ENCODE results near the gene RAB22A.
"Not testable (repeated sequence)": the region's sequence is repeated elsewhere in the genome, so short reads cannot be mapped to it uniquely, and the experiment has no call there.

RAB22A gene

GRCh38 chr20:58352468-58352867, 43.0 kb downstream of the RAB22A start:
- no peaks in the 10 kb centered on the region for H3K9me3 ChIP-seq (ENCODE audit: insufficient read depth, low read depth, low read length)
- H3K36me3 ChIP-seq (ENCODE audit: insufficient read depth, low read depth, low read length), result peaks cover 23% of the 10 kb centered on the region
- H3K4me3 ChIP-seq (ENCODE audit: low read length), result no peak overlapping the region
- no peak overlapping the region for H3K27ac ChIP-seq (ENCODE audit: low read length)
- H3K4me1 ChIP-seq (ENCODE audit: insufficient read depth, low read length), result no peaks in the 10 kb centered on the region
- no peak overlapping the region for H3K9ac ChIP-seq (ENCODE audit: low read depth, low read length)
- H3K27me3 ChIP-seq (ENCODE audit: insufficient read depth, low read length), result no peaks in the 10 kb centered on the region

- H3K4me3 ChIP-seq (ENCODE audit: low read length), result no peak overlapping the region
- H3K36me3 ChIP-seq (ENCODE audit: insufficient read depth, low read depth, low read length), result peaks cover 49% of the 10 kb centered on the region
- H3K9ac ChIP-seq (ENCODE audit: low read depth, low read length), result no peak overlapping the region
Observed at GRCh38 chr20:58359441-58359840, 49.9 kb downstream of the RAB22A start.

GRCh38 chr20:58360936-58361335, 51.4 kb downstream of the RAB22A start:
- Histone ChIP-seq H3K36me3 (ENCODE audit: insufficient read depth, low read depth, low read length) (peaks cover 34% of the 10 kb centered on the region), H3K27ac (ENCODE audit: low read length) (no peak overlapping the region), H3K9ac (ENCODE audit: low read depth, low read length) (no peak overlapping the region), H3K9me3 (ENCODE audit: insufficient read depth, low read depth, low read length) (no peaks in the 10 kb centered on the region), H3K27me3 (ENCODE audit: insufficient read depth, low read length) (no peaks in the 10 kb centered on the region), H3K4me3 (ENCODE audit: low read length) (no peak overlapping the region), H3K4me1 (ENCODE audit: insufficient read depth, low read length) (peaks cover under 1% of the 10 kb centered on the region; the same call in 1 of the 2 replicates)

More at GRCh38 chr20:58359441-58359840, 49.9 kb downstream of the RAB22A start:
- Histone ChIP-seq H3K9me3 (ENCODE audit: insufficient read depth, low read depth, low read length) (no peaks in the 10 kb centered on the region), H3K27me3 (ENCODE audit: insufficient read depth, low read length) (no peaks in the 10 kb centered on the region), H3K27ac (ENCODE audit: low read length) (no peak overlapping the region), H3K4me1 (ENCODE audit: insufficient read depth, low read length) (no peaks in the 10 kb centered on the region)

GRCh38 chr20:58361481-58362205, 52.1 kb downstream of the RAB22A start:
- no peak overlapping the region for H3K4me3 ChIP-seq (ENCODE audit: low read length)
- peaks cover 6% of the 10 kb centered on the region; the same call in 1 of the 2 replicates for H3K4me1 ChIP-seq (ENCODE audit: insufficient read depth, low read length)
- H3K9me3 ChIP-seq (ENCODE audit: insufficient read depth, low read depth, low read length), result no peaks in the 10 kb centered on the region
- H3K36me3 ChIP-seq (ENCODE audit: insufficient read depth, low read depth, low read length), result peaks cover 34% of the 10 kb centered on the region
- no peaks in the 10 kb centered on the region for H3K27me3 ChIP-seq (ENCODE audit: insufficient read depth, low read length)
- no peak overlapping the region for H3K9ac ChIP-seq (ENCODE audit: low read depth, low read length)
- H3K27ac ChIP-seq (ENCODE audit: low read length), result no peak overlapping the region

- Histone ChIP-seq H3K27ac (ENCODE audit: low read length) (no peak overlapping the region), H3K9ac (ENCODE audit: low read depth, low read length) (no peak overlapping the region), H3K27me3 (ENCODE audit: insufficient read depth, low read length) (no peaks in the 10 kb centered on the region), H3K4me1 (ENCODE audit: insufficient read depth, low read length) (peaks cover 6% of the 10 kb centered on the region; the same call in 1 of the 2 replicates), H3K36me3 (ENCODE audit: insufficient read depth, low read depth, low read length) (peaks cover 34% of the 10 kb centered on the region), H3K4me3 (ENCODE audit: low read length) (no peak overlapping the region), H3K9me3 (ENCODE audit: insufficient read depth, low read depth, low read length) (no peaks in the 10 kb centered on the region)
Observed at GRCh38 chr20:58362206-58362516, 52.6 kb downstream of the RAB22A start.

- H3K27ac ChIP-seq (ENCODE audit: low read length), result no peak overlapping the region
- no peaks in the 10 kb centered on the region for H3K9me3 ChIP-seq (ENCODE audit: insufficient read depth, low read depth, low read length)
- no peak overlapping the region for H3K4me3 ChIP-seq (ENCODE audit: low read length)
- H3K36me3 ChIP-seq (ENCODE audit: insufficient read depth, low read depth, low read length), result peaks cover 33% of the 10 kb centered on the region
- H3K4me1 ChIP-seq (ENCODE audit: insufficient read depth, low read length), result peaks cover 6% of the 10 kb centered on the region; the same call in 1 of the 2 replicates
- no peak overlapping the region for H3K9ac ChIP-seq (ENCODE audit: low read depth, low read length)
- H3K27me3 ChIP-seq (ENCODE audit: insufficient read depth, low read length), result no peaks in the 10 kb centered on the region
Observed at GRCh38 chr20:58362970-58363369, 53.5 kb downstream of the RAB22A start.

- peaks cover 7% of the 10 kb centered on the region for H3K36me3 ChIP-seq (ENCODE audit: insufficient read depth, low read depth, low read length)
- no peaks in the 10 kb centered on the region for H3K27me3 ChIP-seq (ENCODE audit: insufficient read depth, low read length)
- peaks cover 6% of the 10 kb centered on the region; the same call in 1 of the 2 replicates for H3K4me1 ChIP-seq (ENCODE audit: insufficient read depth, low read length)
- no peak overlapping the region for H3K9ac ChIP-seq (ENCODE audit: low read depth, low read length)
- no peaks in the 10 kb centered on the region for H3K9me3 ChIP-seq (ENCODE audit: insufficient read depth, low read depth, low read length)
- H3K27ac ChIP-seq (ENCODE audit: low read length), result no peak overlapping the region
- no peak overlapping the region for H3K4me3 ChIP-seq (ENCODE audit: low read length)
Observed at GRCh38 chr20:58366866-58367265, 57.4 kb downstream of the RAB22A start.

- Histone ChIP-seq H3K4me1 (ENCODE audit: insufficient read depth, low read length) (peaks cover 29% of the 10 kb centered on the region), H3K9ac (ENCODE audit: low read depth, low read length) (peak overlapping the region; percentile 7; the same call in 1 of the 2 replicates), H3K27me3 (ENCODE audit: insufficient read depth, low read length) (no peaks in the 10 kb centered on the region), H3K9me3 (ENCODE audit: insufficient read depth, low read depth, low read length) (no peaks in the 10 kb centered on the region), H3K4me3 (ENCODE audit: low read length) (no peak overlapping the region), H3K36me3 (ENCODE audit: insufficient read depth, low read depth, low read length) (no peaks in the 10 kb centered on the region), H3K27ac (ENCODE audit: low read length) (no peak overlapping the region)
Observed at GRCh38 chr20:58372806-58373205, 63.3 kb downstream of the RAB22A start.

GRCh38 chr20:58373296-58373695, 63.8 kb downstream of the RAB22A start:
- H3K27me3 ChIP-seq (ENCODE audit: insufficient read depth, low read length); H3K36me3 ChIP-seq (ENCODE audit: insufficient read depth, low read depth, low read length); H3K4me3 ChIP-seq (ENCODE audit: low read length); H3K9me3 ChIP-seq (ENCODE audit: insufficient read depth, low read depth, low read length); H3K27ac ChIP-seq (ENCODE audit: low read length): not testable (repeated sequence)
- peak overlapping the region; percentile 7; the same call in 1 of the 2 replicates for H3K9ac ChIP-seq (ENCODE audit: low read depth, low read length)
- H3K4me1 ChIP-seq (ENCODE audit: insufficient read depth, low read length), result peaks cover 29% of the 10 kb centered on the region

- H3K27me3 ChIP-seq (ENCODE audit: insufficient read depth, low read length), result no peaks in the 10 kb centered on the region
- H3K9me3 ChIP-seq (ENCODE audit: insufficient read depth, low read depth, low read length), result no peaks in the 10 kb centered on the region
- H3K27ac ChIP-seq (ENCODE audit: low read length), result peak overlapping the region; percentile 85
- H3K36me3 ChIP-seq (ENCODE audit: insufficient read depth, low read depth, low read length), result no peaks in the 10 kb centered on the region
- H3K9ac ChIP-seq (ENCODE audit: low read depth, low read length), result peak overlapping the region; percentile 47; the same call in 1 of the 2 replicates
- peaks cover 29% of the 10 kb centered on the region for H3K4me1 ChIP-seq (ENCODE audit: insufficient read depth, low read length)
- H3K4me3 ChIP-seq (ENCODE audit: low read length), result peak overlapping the region; percentile 20; the same call in 1 of the 2 replicates
Observed at GRCh38 chr20:58374027-58374850, 64.7 kb downstream of the RAB22A start.

- Histone ChIP-seq H3K4me3 (ENCODE audit: low read length) (peak overlapping the region; percentile 32; the same call in 1 of the 2 replicates), H3K4me1 (ENCODE audit: insufficient read depth, low read length) (peaks cover 29% of the 10 kb centered on the region), H3K27ac (ENCODE audit: low read length) (peak overlapping the region; percentile 85), H3K36me3 (ENCODE audit: insufficient read depth, low read depth, low read length) (no peaks in the 10 kb centered on the region), H3K27me3 (ENCODE audit: insufficient read depth, low read length) (no peaks in the 10 kb centered on the region), H3K9me3 (ENCODE audit: insufficient read depth, low read depth, low read length) (no peaks in the 10 kb centered on the region), H3K9ac (ENCODE audit: low read depth, low read length) (peak overlapping the region; percentile 63; the same call in 1 of the 2 replicates)
Observed at GRCh38 chr20:58374906-58375758, 65.6 kb downstream of the RAB22A start.

Measured in iPS-20b (cell line).